Pancreas (tissue), 10 donors: Measurements from ENCODE around the gene CACNA1C. TPM values are rescaled to one million over a fixed set of nuclear protein-coding genes. Genes with fewer than 3 reads are reported as not detected.
A peak's percentile ranks its signal among the peaks of the same experiment; 100 is the strongest.

Experiments
- ATAC-seq, 4 donors: fragments of 200-7000 bp; cut with Tn5 transposase; one replicate each; pipeline versions ENCODE4 v1.8.0 to v1.9.1; 2020; ENCODE audit warnings: mild to moderate bottlenecking in 4 of 4, moderate library complexity in 4 of 4
- DNase-seq, 6 donors: peaks; one replicate each; pipeline ENCODE4 v3.0.0-alpha.2; 2020
- FAIRE-seq: peaks from 2 replicates; lab custom pipeline; 2012; peaks lifted over from hg19 to GRCh38; lab: Jason Lieb, UNC
- H3K27ac ChIP-seq, 4 donors: fragments of 200-600 bp; sonication (generic); 1 replicate in 3 of 4; 2 replicates in 1 of 4; pipeline versions ENCODE4 v1.5.0 to v1.8.0; 2020
- H3K27me3 ChIP-seq, 4 donors: fragments of 200-600 bp; one replicate each; pipeline ENCODE4 v1.8.0; 2021
- H3K36me3 ChIP-seq, 3 donors: fragments of 200-600 bp; sonication (generic) in 1 of 3; one replicate each; pipeline versions ENCODE4 v1.5.0 to v1.8.0; 2020 to 2021
- H3K4me1 ChIP-seq, 3 donors: fragments of 200-600 bp; one replicate each; pipeline ENCODE4 v1.8.0; 2021
- H3K4me3 ChIP-seq, 4 donors: fragments of 200-600 bp; sonication (generic) in 2 of 4; one replicate each; pipeline versions ENCODE4 v1.5.0 to v1.8.0; 2020 to 2021
- H3K9me3 ChIP-seq, 4 donors: fragments of 200-600 bp; one replicate each; pipeline ENCODE4 v1.8.0; 2021
- CTCF ChIP-seq, 4 donors: fragments of 200-600 bp; sonication (generic) in 3 of 4; IDR thresholded peaks; one replicate each; pipeline versions ENCODE4 v1.5.0 to v1.8.0; 2021; ENCODE audit warnings: antibody characterized with exemption in 4 of 4
- WGBS, 2 donors: extraction: QIAGEN DNeasy Blood & Tissue Kit; methylation state at CpG; one replicate each; pipeline ENCODE4 v1.1.7; 2013; 5-methylcytosine and 5-hydroxymethylcytosine counted together
- intact Hi-C, 3 donors: fragments of 100-400 bp; cut with DNase I; formaldehyde crosslinking; loops; one replicate each; pipeline versions ENCODE4 v1.11.1 to v1.14.2; 2022
- polyA plus RNA-seq, 2 donors: library from polyadenylated mRNA; stranded (reverse); fragments of 200-250 nt; gene quantifications; one replicate each; pipeline ENCODE4 v1.2.3, GENCODE V29; 2013
- total RNA-seq, 6 donors: library from RNA; stranded (reverse); fragmentation: NEBNext Ultra II Directional in 4 of 6; extraction: Animal tissue kit (Norgen Biotek cat#: 25700) in 4 of 6; gene quantifications; one replicate each; pipeline versions ENCODE4 v1.2.1 to v1.2.4, GENCODE V29; 2021 to 2023
- donor health status: healthy with polysubstance abuse.
- donor health status: DM: no; HTN: no; CAD: no; lungs with moderate emphysema.
- donor health status: DM: no; HTN: no; CAD: no.
- donor health status: control.
- donor health status: control.
- donor health status: Bipolar disorder and iron deficiency.
- donor health status: DM: yes; HTN: yes; CAD: no.
- donor health status: DM: no; HTN: no; CAD: no.
- donor health status: DM: no; HTN: no; CAD: no.
- donor health status: DM: yes; HTN: yes; CAD: no.

The CACNA1C gene
- total and polyA plus RNA-seq, 8 donors, result 1.2 to 3.8 (median 2.3) TPM

DNA sequence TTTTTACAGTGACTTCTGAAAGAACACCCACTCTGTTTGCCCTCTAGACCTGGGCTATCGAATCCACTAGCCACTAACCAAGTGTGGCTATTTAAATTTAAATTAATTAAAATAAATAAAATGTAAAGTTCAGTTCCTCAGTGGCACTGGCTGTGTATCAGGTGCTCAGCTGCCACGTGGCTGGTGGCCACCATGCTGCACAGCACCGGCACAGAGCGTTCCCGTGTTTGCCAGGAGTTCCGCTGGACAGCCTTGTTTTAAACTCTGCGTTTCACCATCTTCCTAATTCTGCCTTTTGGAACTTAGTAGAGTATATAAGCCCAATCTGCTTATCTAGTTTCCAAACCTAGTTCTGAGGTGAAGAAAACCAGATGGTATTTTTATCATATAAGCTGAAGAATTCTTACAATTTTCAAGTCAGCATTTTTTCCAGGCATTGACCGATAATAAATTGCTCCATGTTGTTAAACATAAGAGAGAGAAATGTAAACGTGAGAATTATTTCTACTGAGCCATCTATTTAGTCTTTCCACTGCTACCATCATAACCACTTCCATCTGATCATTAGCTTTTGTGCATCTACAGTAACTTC, 339.0 kb downstream of the CACNA1C start:
- intact Hi-C loops, result no loop called here
- Histone ChIP-seq H3K4me1 (no peaks in the 10 kb centered on the region), H3K9me3 (no peaks in the 10 kb centered on the region), H3K27me3 (no peaks in the 10 kb centered on the region), H3K27ac (no peak overlapping the region), H3K36me3 (no peaks in the 10 kb centered on the region), H3K4me3 (no peak overlapping the region)
- DNase-seq, result no peak
- no peak for ATAC-seq
- TF ChIP-seq CTCF (IDR thresholded peaks at IDR 0.05), result no peak
- WGBS, 2 donors, result 66 to 69% methylated on average over 9 of the region's 9 CpGs
- no peak for FAIRE-seq

DNA sequence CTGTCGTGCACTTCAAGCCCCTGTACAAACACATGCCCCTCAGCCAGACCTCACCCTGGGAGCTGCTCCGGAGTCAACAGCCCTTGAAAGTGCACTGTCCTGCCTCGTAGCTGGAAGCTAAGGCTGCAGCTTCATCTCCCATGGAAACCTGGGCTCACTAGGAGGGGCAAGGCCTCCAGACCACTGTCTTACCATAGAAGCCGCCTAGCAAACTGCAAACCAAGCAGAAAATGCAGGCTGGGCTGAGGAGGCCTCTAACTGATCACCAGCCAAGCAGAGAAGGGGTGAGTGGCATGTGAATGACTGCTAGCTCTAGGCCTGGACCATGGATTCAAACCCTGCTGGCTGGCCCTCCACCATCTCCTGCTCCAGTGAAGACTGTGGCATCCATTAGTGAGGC, 340.2 kb downstream of the CACNA1C start:
- no peak overlapping the region for H3K4me3 ChIP-seq
- no peaks in the 10 kb centered on the region for H3K9me3 ChIP-seq
- no peaks in the 10 kb centered on the region for H3K27me3 ChIP-seq
- no peak for DNase-seq
- no peaks in the 10 kb centered on the region for H3K36me3 ChIP-seq
- no peak overlapping the region for H3K27ac ChIP-seq
- 71 to 78% methylated on average over 4 of the region's 4 CpGs for WGBS, 2 donors
- intact Hi-C loops, result no loop called here
- TF ChIP-seq CTCF (IDR thresholded peaks at IDR 0.05), result no peak
- ATAC-seq, result no peak
- FAIRE-seq, result no peak
- no peaks in the 10 kb centered on the region for H3K4me1 ChIP-seq

DNA sequence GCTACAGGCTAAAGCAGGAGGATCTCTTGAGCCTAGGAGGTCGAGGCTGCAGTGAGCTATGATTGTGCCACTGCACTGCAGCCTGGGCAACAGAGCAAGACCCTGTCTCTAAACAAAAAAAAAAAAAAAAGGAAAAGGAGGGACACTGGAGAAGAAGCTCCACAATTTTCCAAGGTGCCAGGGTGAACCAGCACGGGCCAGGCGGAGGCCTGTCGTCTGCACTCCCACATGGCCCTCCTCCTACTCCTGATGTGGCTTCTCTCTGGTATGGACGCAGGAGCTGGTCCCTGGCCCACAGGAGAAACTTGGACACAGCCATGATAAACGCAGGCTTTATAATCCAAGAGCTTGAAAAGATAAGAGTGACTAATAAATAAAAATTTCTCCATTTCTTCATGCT, 341.2 kb downstream of the CACNA1C start:
- Histone ChIP-seq H3K4me3 (no peak overlapping the region), H3K27me3 (no peaks in the 10 kb centered on the region), H3K9me3 (no peaks in the 10 kb centered on the region), H3K4me1 (no peaks in the 10 kb centered on the region), H3K27ac (no peak overlapping the region), H3K36me3 (no peaks in the 10 kb centered on the region)
- DNase-seq (no peak), FAIRE-seq (no peak), ATAC-seq (no peak)
- 70 to 72% methylated on average over 6 of the region's 6 CpGs for WGBS, 2 donors
- intact Hi-C loops, result no loop called here
- TF ChIP-seq CTCF (IDR thresholded peaks at IDR 0.05), result no peak

GRCh38 chr12:2395354-2395977, 342.7 kb downstream of the CACNA1C start:
- Histone ChIP-seq H3K4me3 (no peak overlapping the region), H3K27me3 (no peaks in the 10 kb centered on the region), H3K36me3 (no peaks in the 10 kb centered on the region), H3K9me3 (no peaks in the 10 kb centered on the region), H3K4me1 (no peaks in the 10 kb centered on the region), H3K27ac (no peak overlapping the region)
- peak; percentile 51 to 72 (median 62) for TF ChIP-seq CTCF (IDR thresholded peaks at IDR 0.05)
- no peak for FAIRE-seq
- peak in 3 of 6 donors; percentile 24 to 77 (median 44) for DNase-seq
- intact Hi-C loops, result no loop called here
- 45 to 48% methylated on average over 8 of the region's 8 CpGs for WGBS, 2 donors
- peak in 3 of 4 donors; percentile 49 to 79 (median 66) for ATAC-seq

DNA sequence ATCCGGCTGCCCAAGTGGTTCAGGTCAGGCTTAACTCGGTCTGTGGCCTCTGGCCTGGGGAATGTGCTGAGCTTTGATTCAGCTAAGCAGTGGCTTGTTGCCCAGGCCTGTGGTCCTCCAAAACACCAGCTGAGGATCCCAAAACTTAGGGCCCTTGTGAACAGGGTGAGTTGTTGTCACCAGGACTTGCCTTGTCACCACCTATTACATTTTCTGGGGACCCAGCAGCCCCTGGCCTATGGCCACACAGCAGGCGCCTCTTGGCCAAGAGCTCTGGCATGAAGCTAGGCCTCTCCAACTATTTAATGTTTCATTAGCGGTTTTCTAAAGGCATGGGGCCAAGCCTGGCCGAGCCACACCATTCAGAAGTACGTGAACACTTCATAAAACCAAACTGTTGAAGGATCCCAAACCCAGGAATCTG, 343.7 kb downstream of the CACNA1C start:
- H3K27me3 ChIP-seq, result no peaks in the 10 kb centered on the region
- intact Hi-C loops, result no loop called here
- DNase-seq (peak in 1 of 6 donors; percentile 11), FAIRE-seq (no peak), ATAC-seq (peak in 2 of 4 donors; percentile 17 to 39)
- no peaks in the 10 kb centered on the region for H3K36me3 ChIP-seq
- 77 to 88% methylated on average over 6 of the region's 6 CpGs for WGBS, 2 donors
- no peak overlapping the region for H3K4me3 ChIP-seq
- H3K27ac ChIP-seq, result no peak overlapping the region
- H3K4me1 ChIP-seq, result no peaks in the 10 kb centered on the region
- no peak for TF ChIP-seq CTCF (IDR thresholded peaks at IDR 0.05)
- H3K9me3 ChIP-seq, result no peaks in the 10 kb centered on the region
